ENCODE data around the gene IZUMO1. TPM values are rescaled to one million over a fixed set of nuclear protein-coding genes. Genes with fewer than 3 reads are reported as not detected.
A peak's percentile ranks its signal among the peaks of the same experiment; 100 is the strongest.

IZUMO1 gene
- total RNA-seq, 2 donors from 2014 or later: 1.6 to 14.5 TPM

- peaks cover 54% of the 10 kb centered on the region for H3K4me1 ChIP-seq
- 28 to 29% methylated on average over 20 to 35 of the region's 35 CpGs for WGBS, 2 donors
Observed at GRCh38 chr19:48741129-48741999, 5.3 kb downstream of the IZUMO1 start.

GRCh38 chr19:48740164-48740972 lies 6.3 kb downstream of the IZUMO1 start, which contains the start of gene RASIP1:
TSS of gene RASIP1 (minus strand) at chr19:48740610. CDS start at chr19:48740282, 328 bp downstream.
- DNase-seq: peak in 2 of 4 donors; percentile 41 to 42
- H3K36me3 ChIP-seq (replicated peaks in 1 of 2; ENCODE audit: insufficient read depth in 1 of 2, low read depth in 2 of 2): no peaks in the 10 kb centered on the region
- peak within 1 kb of the TSS; percentile 79 to 93 (median 88) for H3K27ac ChIP-seq
- TF ChIP-seq, protein P1, sequence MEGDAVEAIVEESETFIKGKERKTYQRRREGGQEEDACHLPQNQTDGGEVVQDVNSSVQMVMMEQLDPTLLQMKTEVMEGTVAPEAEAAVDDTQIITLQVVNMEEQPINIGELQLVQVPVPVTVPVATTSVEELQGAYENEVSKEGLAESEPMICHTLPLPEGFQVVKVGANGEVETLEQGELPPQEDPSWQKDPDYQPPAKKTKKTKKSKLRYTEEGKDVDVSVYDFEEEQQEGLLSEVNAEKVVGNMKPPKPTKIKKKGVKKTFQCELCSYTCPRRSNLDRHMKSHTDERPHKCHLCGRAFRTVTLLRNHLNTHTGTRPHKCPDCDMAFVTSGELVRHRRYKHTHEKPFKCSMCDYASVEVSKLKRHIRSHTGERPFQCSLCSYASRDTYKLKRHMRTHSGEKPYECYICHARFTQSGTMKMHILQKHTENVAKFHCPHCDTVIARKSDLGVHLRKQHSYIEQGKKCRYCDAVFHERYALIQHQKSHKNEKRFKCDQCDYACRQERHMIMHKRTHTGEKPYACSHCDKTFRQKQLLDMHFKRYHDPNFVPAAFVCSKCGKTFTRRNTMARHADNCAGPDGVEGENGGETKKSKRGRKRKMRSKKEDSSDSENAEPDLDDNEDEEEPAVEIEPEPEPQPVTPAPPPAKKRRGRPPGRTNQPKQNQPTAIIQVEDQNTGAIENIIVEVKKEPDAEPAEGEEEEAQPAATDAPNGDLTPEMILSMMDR (IDR thresholded peaks at IDR 0.05): no peak
- TF ChIP-seq POLR2A (IDR thresholded peaks at IDR 0.05): peak; percentile 34 to 38 (median 36)
- 19 to 42% methylated on average over 13 to 25 of the region's 27 CpGs for WGBS, 2 donors
- H3K27me3 ChIP-seq: no peaks in the 10 kb centered on the region
- no peaks in the 10 kb centered on the region for H3K9me3 ChIP-seq
- ATAC-seq: no peak
- H3K4me3 ChIP-seq: peak within 1 kb of the TSS; percentile 4 to 23
- intact Hi-C loops (cut with DNase I): no loop called here
- peaks cover 51% of the 10 kb centered on the region for H3K4me1 ChIP-seq

More at GRCh38 chr19:48741129-48741999, 5.3 kb downstream of the IZUMO1 start:
- Histone ChIP-seq H3K27me3 (no peaks in the 10 kb centered on the region), H3K9me3 (no peaks in the 10 kb centered on the region), H3K27ac (peak overlapping the region; percentile 79 to 93 (median 88)), H3K4me3 (no peak overlapping the region), H3K36me3 (replicated peaks in 1 of 2; ENCODE audit: insufficient read depth in 1 of 2, low read depth in 2 of 2) (no peaks in the 10 kb centered on the region)
- peak; percentile 65 to 78 (median 72) for DNase-seq
- ATAC-seq: no peak
- TF ChIP-seq, protein P1 (IDR thresholded peaks at IDR 0.05): no peak
- no peak for TF ChIP-seq POLR2A (IDR thresholded peaks at IDR 0.05)
- intact Hi-C loops (cut with DNase I): no loop called here

DNA sequence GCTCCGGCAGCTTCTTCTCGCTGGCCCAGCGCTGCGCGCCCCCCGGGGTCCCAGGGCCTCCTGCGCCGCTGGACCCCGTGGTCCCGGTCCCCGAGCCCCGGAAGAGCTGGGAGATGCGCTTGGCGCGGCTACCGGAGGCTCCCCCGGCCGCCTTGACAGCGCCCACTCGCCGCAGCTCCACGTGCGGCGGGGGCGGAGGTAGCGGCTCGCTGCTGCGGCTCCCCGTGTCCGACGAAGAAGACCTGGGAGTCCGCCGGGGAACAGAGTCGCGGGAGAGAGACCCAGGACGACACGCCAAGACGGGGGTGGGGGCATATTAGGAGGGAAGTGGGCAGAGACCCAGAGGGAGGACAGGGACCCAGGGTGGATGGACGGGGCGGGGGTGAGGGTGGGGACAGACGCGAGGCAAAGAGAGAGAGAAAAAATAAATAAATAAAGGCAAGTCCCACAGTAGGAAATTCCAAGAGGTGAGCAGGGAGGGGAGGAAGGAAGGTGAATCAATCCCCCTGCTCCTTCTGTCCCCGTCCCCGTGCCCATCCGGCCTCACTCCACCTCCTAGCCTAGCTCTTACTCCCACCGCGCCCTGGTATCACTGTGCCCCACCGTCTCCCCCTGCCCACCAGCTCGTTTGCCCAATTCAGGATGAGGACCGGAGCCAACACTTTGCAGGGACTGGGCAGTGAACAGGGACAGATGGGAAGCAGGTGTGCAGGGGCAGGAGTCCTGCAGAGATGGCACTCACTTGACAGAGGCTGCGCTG lies 7.1 kb downstream of the IZUMO1 start:
- no peaks in the 10 kb centered on the region for H3K36me3 ChIP-seq (replicated peaks in 1 of 2; ENCODE audit: insufficient read depth in 1 of 2, low read depth in 2 of 2)
- DNase-seq (peak; percentile 55 to 73 (median 64)), ATAC-seq (no peak)
- intact Hi-C loops (cut with DNase I): no loop called here
- no peaks in the 10 kb centered on the region for H3K9me3 ChIP-seq
- TF ChIP-seq, protein P1 (IDR thresholded peaks at IDR 0.05): no peak
- peak in 1 of 3 donors; percentile 47 for TF ChIP-seq POLR2A (IDR thresholded peaks at IDR 0.05)
- no peaks in the 10 kb centered on the region for H3K27me3 ChIP-seq
- peak overlapping the region; percentile 4 to 23 for H3K4me3 ChIP-seq
- peak overlapping the region; percentile 79 to 93 (median 88) for H3K27ac ChIP-seq
- H3K4me1 ChIP-seq: peaks cover 51% of the 10 kb centered on the region
- WGBS, 2 donors: 4 to 17% methylated on average over 30 to 45 of the region's 51 CpGs

DNA sequence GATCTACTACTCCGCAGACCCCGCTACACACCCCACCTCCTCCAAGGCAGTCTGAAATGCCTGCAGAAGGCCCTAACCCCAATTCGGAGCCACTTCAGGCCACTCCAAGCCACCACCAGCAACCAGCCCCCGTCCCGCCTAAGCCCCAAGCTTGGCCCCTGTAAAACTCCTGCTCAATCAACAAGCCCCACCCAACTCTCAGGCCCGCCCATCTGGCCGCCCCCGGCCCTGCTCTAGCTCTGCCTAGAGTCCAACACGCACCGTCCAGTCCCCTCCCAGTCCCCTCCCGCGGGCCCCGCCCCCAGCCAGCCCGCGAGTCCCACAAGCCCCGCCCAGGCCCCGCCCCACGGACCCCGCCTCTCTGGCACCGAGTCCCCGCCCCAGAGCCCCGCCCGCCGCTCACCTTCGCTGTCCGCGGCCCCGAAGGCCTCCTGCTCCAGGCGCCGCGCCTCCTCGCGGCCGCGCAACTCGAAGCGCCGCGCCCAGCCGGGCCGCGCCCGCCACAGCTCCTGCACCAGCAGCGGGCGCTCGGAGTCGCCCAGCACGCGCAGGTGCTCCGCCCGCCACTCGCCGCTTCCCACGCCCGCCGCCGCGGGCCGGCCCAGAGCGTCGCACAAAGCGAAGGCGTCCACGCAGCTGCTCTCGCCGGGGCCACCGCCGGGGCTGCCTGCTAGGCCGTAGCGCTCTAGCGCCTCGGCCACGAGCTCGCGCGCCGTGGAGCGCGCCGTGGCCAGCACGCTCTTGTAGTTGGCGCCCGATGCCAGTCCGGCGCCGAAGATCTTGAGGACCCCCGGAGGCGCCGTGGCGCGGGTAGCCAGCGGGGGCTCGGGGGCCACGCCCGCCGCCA lies 7.9 kb downstream of the IZUMO1 start:
- WGBS, 2 donors: 1 to 13% methylated on average over 11 to 84 of the region's 96 CpGs
- Histone ChIP-seq H3K9me3 (no peaks in the 10 kb centered on the region), H3K27me3 (no peaks in the 10 kb centered on the region), H3K4me1 (peaks cover 51% of the 10 kb centered on the region), H3K36me3 (replicated peaks in 1 of 2; ENCODE audit: insufficient read depth in 1 of 2, low read depth in 2 of 2) (no peaks in the 10 kb centered on the region), H3K27ac (peak overlapping the region; percentile 79 to 93 (median 88)), H3K4me3 (peak overlapping the region; percentile 4 to 23)
- TF ChIP-seq POLR2A (IDR thresholded peaks at IDR 0.05): peak; percentile 60 to 91 (median 66)
- TF ChIP-seq, protein P1 (IDR thresholded peaks at IDR 0.05): peak in 5 of 7 experiments; percentile 7 to 98 (median 65)
- intact Hi-C loops (cut with DNase I): no loop called here
- DNase-seq (peak; percentile 96 to 98 (median 97)), ATAC-seq (peak; percentile 84)
